IMR-90 (cell line): ENCODE results near the gene EMX1. TPM values are rescaled to one million over a fixed set of nuclear protein-coding genes. Genes with fewer than 3 reads are reported as not detected.

Experiments
- ATAC-seq: fragments of 200-7000 bp; cut with Tn5 transposase; 2 replicates; pipeline ENCODE4 v1.9.1; 2020; ENCODE audit warnings: low read depth, mild to moderate bottlenecking, moderate library complexity
- BruUV-seq: library from RNA; stranded (reverse); fragments of 400-500 nt; replicated peaks from 2 replicates; lab custom pipeline; 2021; lab: Mats Ljungman, UMichigan
- CTCF ChIA-PET: fragments of 300-600 bp; formaldehyde crosslinking; extraction: SDS; loops from one replicate; lab custom pipeline; 2021; ENCODE audit warnings: antibody characterized with exemption; lab: Yijun Ruan, JAX
- POLR2A ChIA-PET: fragments of 300-600 bp; sonication (Branson Sonifier 250); formaldehyde crosslinking; loops from one replicate; lab custom pipeline; 2022; ENCODE audit warnings: antibody characterized with exemption; ENCODE audit not compliant: unreplicated experiment; lab: Charles Lee
- DNase-seq: peaks from one replicate; pipeline ENCODE4 v3.0.0; 2013
- H2AFZ ChIP-seq: replicated peaks from 2 replicates; pipeline ENCODE3; 2013; ENCODE audit warnings: low read length, mild to moderate bottlenecking; ENCODE audit not compliant: poor library complexity
- H2AK5ac ChIP-seq: 2 replicates; pipeline ENCODE4 v1.6.1; 2013; ENCODE audit warnings: low read depth, low read length, inconsistent platforms
- H2AK9ac ChIP-seq: replicated peaks from 2 replicates; pipeline ENCODE3; 2013; ENCODE audit warnings: mild to moderate bottlenecking, low read depth, low read length, moderate library complexity; ENCODE audit not compliant: poor library complexity
- H2BK120ac ChIP-seq: 2 replicates; pipeline ENCODE4 v1.6.1; 2013; ENCODE audit warnings: low read depth, low read length, inconsistent platforms
- H2BK15ac ChIP-seq: 3 replicates; pipeline ENCODE4 v1.6.1; 2013; ENCODE audit warnings: low read depth, low read length, inconsistent platforms
- H2BK20ac ChIP-seq: 2 replicates; pipeline ENCODE4 v1.6.1; 2013; ENCODE audit warnings: low read depth, mild to moderate bottlenecking, inconsistent platforms, low read length, moderate library complexity
- H2BK5ac ChIP-seq: 2 replicates; pipeline ENCODE4 v1.6.1; 2013; ENCODE audit warnings: mild to moderate bottlenecking, low read depth, low read length, inconsistent platforms; ENCODE audit not compliant: poor library complexity, severe bottlenecking
- H3K14ac ChIP-seq: replicated peaks from 2 replicates; pipeline ENCODE4 v1.6.1; 2013; ENCODE audit warnings: low read depth, low read length, inconsistent platforms
- H3K18ac ChIP-seq: 2 replicates; pipeline ENCODE4 v1.6.1; 2013; ENCODE audit warnings: low read depth, low read length, control low read depth
- H3K23ac ChIP-seq: 2 replicates; pipeline ENCODE4 v1.6.1; 2013; ENCODE audit warnings: low read depth, low read length, inconsistent platforms
- H3K27ac ChIP-seq: 2 replicates; pipeline ENCODE4 v1.5.1; 2013; ENCODE audit warnings: mild to moderate bottlenecking, control low read depth, low read length; ENCODE audit not compliant: insufficient read depth
- H3K27me3 ChIP-seq: 2 replicates; pipeline ENCODE4 v1.6.1; 2013; ENCODE audit warnings: low read length; ENCODE audit not compliant: control insufficient read depth, insufficient read depth
- H3K36me3 ChIP-seq: 2 replicates; pipeline ENCODE4 v1.6.1; 2013; ENCODE audit warnings: low read length, mixed read lengths; ENCODE audit not compliant: control insufficient read depth, insufficient read depth
- H3K4ac ChIP-seq: 2 replicates; pipeline ENCODE4 v1.6.1; 2013; ENCODE audit warnings: low read depth, low read length, inconsistent platforms
- H3K4me1 ChIP-seq: 2 replicates; pipeline ENCODE4 v1.6.1; 2013; ENCODE audit warnings: low read length, mixed read lengths; ENCODE audit not compliant: control insufficient read depth, insufficient read depth
- H3K4me2 ChIP-seq: 2 replicates; pipeline ENCODE4 v1.6.1; 2013; ENCODE audit warnings: low read depth, mild to moderate bottlenecking, control low read depth, low read length, moderate library complexity
- H3K4me3 ChIP-seq: 2 replicates; pipeline ENCODE4 v1.5.1; 2013; ENCODE audit warnings: low read depth, mild to moderate bottlenecking, control low read depth, low read length, moderate library complexity; ENCODE audit not compliant: insufficient read depth
- H3K56ac ChIP-seq: 2 replicates; pipeline ENCODE4 v1.6.1; 2013; ENCODE audit warnings: low read length, inconsistent platforms; ENCODE audit not compliant: insufficient read depth; ENCODE audit errors: extremely low read depth
- H3K79me1 ChIP-seq, 2 experiments: 2 replicates each; pipeline ENCODE4 v1.6.1; 2013; ENCODE audit warnings: low read length in 2 of 2, inconsistent platforms in 1 of 2, low read depth in 1 of 2
- H3K9ac ChIP-seq: 2 replicates; pipeline ENCODE4 v1.6.1; 2013; ENCODE audit warnings: low read depth, low read length, control low read depth
- H3K9me1 ChIP-seq: 2 replicates; pipeline ENCODE4 v1.6.1; 2013; ENCODE audit warnings: low read length, inconsistent platforms; ENCODE audit not compliant: insufficient read depth
- H3K9me3 ChIP-seq: 2 replicates; pipeline ENCODE4 v1.6.1; 2013; ENCODE audit warnings: low read length; ENCODE audit not compliant: control insufficient read depth, insufficient read depth
- H4K20me1 ChIP-seq: 2 replicates; pipeline ENCODE4 v1.6.1; 2013; ENCODE audit warnings: low read length, inconsistent platforms; ENCODE audit not compliant: insufficient read depth
- H4K5ac ChIP-seq: 2 replicates; pipeline ENCODE4 v1.6.1; 2013; ENCODE audit warnings: mild to moderate bottlenecking, low read depth, low read length, control low read depth
- H4K8ac ChIP-seq, 2 experiments: 2 replicates each; pipeline ENCODE4 v1.6.1; 2013; ENCODE audit warnings: low read depth in 2 of 2, low read length in 2 of 2, control low read depth in 1 of 2, inconsistent platforms in 1 of 2
- H4K91ac ChIP-seq: 2 replicates; pipeline ENCODE4 v1.6.1; 2013; ENCODE audit warnings: low read depth, low read length, inconsistent platforms; ENCODE audit not compliant: insufficient read depth
- CHD1 ChIP-seq: IDR thresholded peaks from 2 replicates; pipeline ENCODE4 v1.6.1; 2012; ENCODE audit warnings: low read depth, low read length, improper control_type of control experiment
- FOS ChIP-seq: fragments of 150-350 bp; IDR thresholded peaks from 2 replicates; pipeline ENCODE4 v1.6.1; 2016; ENCODE audit warnings: low read depth, low read length
- MAFK ChIP-seq: IDR thresholded peaks from 2 replicates; pipeline ENCODE4 v1.6.1; 2012; ENCODE audit warnings: low read depth, low read length, improper control_type of control experiment
- POLR2A ChIP-seq: IDR thresholded peaks from 2 replicates; pipeline ENCODE4 v1.6.1; 2012; ENCODE audit warnings: mild to moderate bottlenecking, low read depth, low read length
- RAD21 ChIP-seq: IDR thresholded peaks from 2 replicates; pipeline ENCODE4 v1.6.1; 2012; ENCODE audit warnings: low read length, improper control_type of control experiment
- SMC3 ChIP-seq: fragments of 150-350 bp; IDR thresholded peaks from 2 replicates; pipeline ENCODE4 v1.6.1; 2016; ENCODE audit warnings: low read depth, mild to moderate bottlenecking, antibody characterized with exemption, low read length, moderate library complexity
- WGBS, 2 experiments: methylation state at CpG; one replicate each; pipeline versions ENCODE4 v1.1.5 to v1.1.7; 2013; ENCODE audit warnings: missing lambda C conversion rate in 2 of 2; ENCODE audit not compliant: insufficient read length in 1 of 2; ENCODE audit errors: extremely low coverage in 2 of 2; 5-methylcytosine and 5-hydroxymethylcytosine counted together
- dilution Hi-C: fragments of 300-500 bp; cut with HindIII; formaldehyde crosslinking; loops from one replicate; pipeline ENCODE4 v1.14.3; 2018; ENCODE audit warnings: low sequenced_read_pairs; ENCODE audit not compliant: unreplicated experiment
- in situ Hi-C: fragments of 300-500 bp; cut with MboI; formaldehyde crosslinking; loops from 3 replicates; pipeline ENCODE4 v1.14.3; 2019; ENCODE audit warnings: low sequenced_read_pairs, inconsistent platforms, mixed read lengths
- intact Hi-C: fragments of 100-400 bp; cut with micrococcal nuclease; formaldehyde crosslinking; loops from 2 replicates; pipeline ENCODE4 v1.10.0; 2022
- polyA plus RNA-seq, 3 experiments: library from polyadenylated mRNA; depleted of rRNA; stranded (reverse); fragments of >200 nt; gene quantifications; 2 replicates each; pipeline ENCODE4 v1.2.3, GENCODE V29; 2012; ENCODE audit warnings: low replicate concordance in 1 of 3
- total RNA-seq: library from RNA; depleted of rRNA; stranded (reverse); fragments of >200 nt; gene quantifications from 2 replicates; pipeline ENCODE4 v1.2.3, GENCODE V29; 2012
- TF ChIP-seq, protein P1 (sequence below): conservative IDR thresholded peaks from 2 replicates; pipeline ENCODE4 v1.5.1; 2012; ENCODE audit warnings: mild to moderate bottlenecking, low read depth, low read length, improper control_type of control experiment
- TF ChIP-seq, protein P2 (sequence below): fragments of 150-350 bp; IDR thresholded peaks from 2 replicates; pipeline ENCODE4 v1.6.1; 2016; ENCODE audit warnings: low read depth, mild to moderate bottlenecking, low read length, moderate library complexity, borderline replicate concordance
- TF ChIP-seq, protein P3 (sequence below): fragments of 150-350 bp; IDR thresholded peaks from 2 replicates; pipeline ENCODE4 v1.6.1; 2017; ENCODE audit warnings: mild to moderate bottlenecking, antibody characterized with exemption, low read length, low read depth

EMX1 gene
- total and polyA plus RNA-seq, 2 of the 4 experiments (the other 2 are of a cell fraction): not detected

DNA sequence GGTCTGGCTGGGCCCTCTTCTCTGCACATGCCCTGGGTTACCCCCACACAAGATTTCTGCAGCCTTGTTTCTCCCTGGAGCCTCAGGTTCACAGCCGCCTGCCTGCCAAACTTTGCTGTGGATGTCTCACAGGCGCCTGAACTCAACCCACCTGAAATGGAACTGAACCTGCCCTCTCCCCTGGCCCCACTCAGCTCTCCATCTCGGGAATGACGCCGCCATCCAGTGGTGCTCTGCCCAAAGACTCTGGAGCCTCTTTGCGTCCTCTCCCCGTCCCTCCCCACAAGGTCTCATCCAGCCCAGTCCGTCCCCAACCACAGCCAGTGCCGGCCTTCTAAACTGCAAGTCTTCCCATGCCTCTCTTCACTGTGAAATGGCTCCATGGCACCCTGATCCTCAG is 29.1 kb downstream of the EMX1 start:
- BruUV-seq: no TSS peak
- TF ChIP-seq CHD1 (no peak), RAD21 (no peak), FOS (no peak), SMC3 (no peak), MAFK (no peak), POLR2A (no peak)
- TF ChIP-seq, protein P1, sequence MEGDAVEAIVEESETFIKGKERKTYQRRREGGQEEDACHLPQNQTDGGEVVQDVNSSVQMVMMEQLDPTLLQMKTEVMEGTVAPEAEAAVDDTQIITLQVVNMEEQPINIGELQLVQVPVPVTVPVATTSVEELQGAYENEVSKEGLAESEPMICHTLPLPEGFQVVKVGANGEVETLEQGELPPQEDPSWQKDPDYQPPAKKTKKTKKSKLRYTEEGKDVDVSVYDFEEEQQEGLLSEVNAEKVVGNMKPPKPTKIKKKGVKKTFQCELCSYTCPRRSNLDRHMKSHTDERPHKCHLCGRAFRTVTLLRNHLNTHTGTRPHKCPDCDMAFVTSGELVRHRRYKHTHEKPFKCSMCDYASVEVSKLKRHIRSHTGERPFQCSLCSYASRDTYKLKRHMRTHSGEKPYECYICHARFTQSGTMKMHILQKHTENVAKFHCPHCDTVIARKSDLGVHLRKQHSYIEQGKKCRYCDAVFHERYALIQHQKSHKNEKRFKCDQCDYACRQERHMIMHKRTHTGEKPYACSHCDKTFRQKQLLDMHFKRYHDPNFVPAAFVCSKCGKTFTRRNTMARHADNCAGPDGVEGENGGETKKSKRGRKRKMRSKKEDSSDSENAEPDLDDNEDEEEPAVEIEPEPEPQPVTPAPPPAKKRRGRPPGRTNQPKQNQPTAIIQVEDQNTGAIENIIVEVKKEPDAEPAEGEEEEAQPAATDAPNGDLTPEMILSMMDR: no peak
- TF ChIP-seq, protein P2, sequence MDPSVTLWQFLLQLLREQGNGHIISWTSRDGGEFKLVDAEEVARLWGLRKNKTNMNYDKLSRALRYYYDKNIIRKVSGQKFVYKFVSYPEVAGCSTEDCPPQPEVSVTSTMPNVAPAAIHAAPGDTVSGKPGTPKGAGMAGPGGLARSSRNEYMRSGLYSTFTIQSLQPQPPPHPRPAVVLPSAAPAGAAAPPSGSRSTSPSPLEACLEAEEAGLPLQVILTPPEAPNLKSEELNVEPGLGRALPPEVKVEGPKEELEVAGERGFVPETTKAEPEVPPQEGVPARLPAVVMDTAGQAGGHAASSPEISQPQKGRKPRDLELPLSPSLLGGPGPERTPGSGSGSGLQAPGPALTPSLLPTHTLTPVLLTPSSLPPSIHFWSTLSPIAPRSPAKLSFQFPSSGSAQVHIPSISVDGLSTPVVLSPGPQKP: no peak
- TF ChIP-seq, protein P3, sequence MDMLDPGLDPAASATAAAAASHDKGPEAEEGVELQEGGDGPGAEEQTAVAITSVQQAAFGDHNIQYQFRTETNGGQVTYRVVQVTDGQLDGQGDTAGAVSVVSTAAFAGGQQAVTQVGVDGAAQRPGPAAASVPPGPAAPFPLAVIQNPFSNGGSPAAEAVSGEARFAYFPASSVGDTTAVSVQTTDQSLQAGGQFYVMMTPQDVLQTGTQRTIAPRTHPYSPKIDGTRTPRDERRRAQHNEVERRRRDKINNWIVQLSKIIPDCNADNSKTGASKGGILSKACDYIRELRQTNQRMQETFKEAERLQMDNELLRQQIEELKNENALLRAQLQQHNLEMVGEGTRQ: no peak
- DNase-seq: no peak
- H4K8ac ChIP-seq: no peak overlapping the region
- no peak overlapping the region for H4K91ac ChIP-seq
- H3K4me3 ChIP-seq: no peak overlapping the region
- no peak overlapping the region for H3K23ac ChIP-seq
- no peak overlapping the region for H3K27ac ChIP-seq
- no peak overlapping the region for H3K18ac ChIP-seq
- in situ Hi-C loops (no loop called here), intact Hi-C loops (no loop called here), dilution Hi-C loops (no loop called here)
- H3K27me3 ChIP-seq: no peaks in the 10 kb centered on the region
- H2AFZ ChIP-seq: no peak overlapping the region
- no peaks in the 10 kb centered on the region for H3K79me1 ChIP-seq
- H2AK5ac ChIP-seq: no peak overlapping the region
- no peak overlapping the region for H3K56ac ChIP-seq
- ATAC-seq: no peak
- POLR2A ChIA-PET: no interaction called here
- no peak overlapping the region for H3K4me2 ChIP-seq
- H2BK120ac ChIP-seq: no peak overlapping the region
- no peaks in the 10 kb centered on the region for H4K20me1 ChIP-seq
- H3K36me3 ChIP-seq: no peaks in the 10 kb centered on the region
- H3K9me3 ChIP-seq: no peaks in the 10 kb centered on the region
- H3K9me1 ChIP-seq: peaks cover under 1% of the 10 kb centered on the region; the same call in 1 of the 2 replicates
- CTCF ChIA-PET: no interaction called here
- no peaks in the 10 kb centered on the region; the same call in 1 of the 2 replicates for H3K4me1 ChIP-seq
- H3K14ac ChIP-seq: no peak overlapping the region
- H2AK9ac ChIP-seq: no peak overlapping the region
- H4K5ac ChIP-seq: no peak overlapping the region
- H3K4ac ChIP-seq: no peak overlapping the region
- no peak overlapping the region for H2BK20ac ChIP-seq
- H2BK15ac ChIP-seq: no peak overlapping the region
- WGBS, 2 experiments: 100% methylated on average over 3 of the region's 9 CpGs; no CpG with 5 or more reads in 1 of the 2 experiments
- no peak overlapping the region for H3K9ac ChIP-seq
- no peak overlapping the region for H2BK5ac ChIP-seq
